SK-N-MC (cell line): ENCODE data around the gene TOM1.

Experiments used
- DNase-seq: peaks from one replicate; pipeline ENCODE4 v3.0.0-alpha.2; 2011; ENCODE audit warnings: low read depth, low spot score
- H3K27ac ChIP-seq: fragments of 200-600 bp; sonication (generic); 2 replicates; pipeline ENCODE4 v1.5.1; 2016; ENCODE audit warnings: mixed run types
- H3K36me3 ChIP-seq: fragments of 200-600 bp; sonication (generic); 2 replicates; pipeline ENCODE4 v1.6.1; 2017; ENCODE audit warnings: antibody characterized with exemption, low read length, mixed read lengths; ENCODE audit not compliant: insufficient read depth
- H3K4me3 ChIP-seq: fragments of 200-600 bp; sonication (generic); 2 replicates; pipeline ENCODE4 v1.5.1; 2016
- H3K9ac ChIP-seq: fragments of 200-600 bp; sonication (generic); 2 replicates; pipeline ENCODE4 v1.8.0; 2017; ENCODE audit warnings: mixed run types, mixed read lengths; ENCODE audit not compliant: insufficient read length
- H3K9me3 ChIP-seq: fragments of 200-600 bp; sonication (generic); 2 replicates; pipeline ENCODE4 v1.6.1; 2017; ENCODE audit warnings: low read depth, mild to moderate bottlenecking, antibody characterized with exemption, low read length, moderate library complexity, mixed read lengths
- EZH2 ChIP-seq: fragments of 200-600 bp; sonication (generic); IDR thresholded peaks from one replicate; pipeline ENCODE4 v1.6.1; 2017; ENCODE audit warnings: antibody characterized with exemption
- FOXP2 ChIP-seq: optimal IDR thresholded peaks from 2 replicates; pipeline ENCODE3; 2011; ENCODE audit warnings: mild to moderate bottlenecking, moderate library complexity; ENCODE audit not compliant: insufficient read depth; ENCODE audit errors: extremely low read length, control extremely low read depth
- POLR2AphosphoS5 ChIP-seq: IDR thresholded peaks from 2 replicates; pipeline ENCODE4 v1.6.1; 2012; ENCODE audit warnings: mild to moderate bottlenecking, low read depth, low read length, borderline replicate concordance

Gene TOM1

GRCh38 chr22:35381424-35382009, 81.8 kb downstream of the TOM1 start:
- no peak overlapping the region for H3K9ac ChIP-seq
- no peak for DNase-seq
- H3K9me3 ChIP-seq = no peaks in the 10 kb centered on the region
- H3K27ac ChIP-seq = no peak overlapping the region
- TF ChIP-seq EZH2 (no peak), FOXP2 (no peak), POLR2AphosphoS5 (no peak)
- H3K36me3 ChIP-seq = no peaks in the 10 kb centered on the region
- H3K4me3 ChIP-seq = peak overlapping the region; percentile 44

- no peak for DNase-seq
Measured at GRCh38 chr22:35383679-35384071, 84.0 kb downstream of the TOM1 start.

GRCh38 chr22:35384527-35384926, 84.8 kb downstream of the TOM1 start:
- no peak overlapping the region for H3K9ac ChIP-seq
- TF ChIP-seq EZH2 (no peak), POLR2AphosphoS5 (no peak)
- no peak overlapping the region for H3K27ac ChIP-seq
- no peaks in the 10 kb centered on the region for H3K36me3 ChIP-seq
- H3K9me3 ChIP-seq = no peaks in the 10 kb centered on the region
- no peak overlapping the region for H3K4me3 ChIP-seq
- no peak for DNase-seq

More at GRCh38 chr22:35383679-35384071, 84.0 kb downstream of the TOM1 start:
- Histone ChIP-seq H3K36me3 (no peaks in the 10 kb centered on the region), H3K4me3 (no peak overlapping the region), H3K9ac (no peak overlapping the region), H3K9me3 (no peaks in the 10 kb centered on the region), H3K27ac (no peak overlapping the region)
- no peak for TF ChIP-seq EZH2
- no peak for TF ChIP-seq POLR2AphosphoS5
- no peak for TF ChIP-seq FOXP2

GRCh38 chr22:35384975-35385588, 85.4 kb downstream of the TOM1 start:
- Histone ChIP-seq H3K36me3 (no peaks in the 10 kb centered on the region), H3K9ac (no peak overlapping the region), H3K27ac (no peak overlapping the region), H3K4me3 (no peak overlapping the region), H3K9me3 (no peaks in the 10 kb centered on the region)
- TF ChIP-seq FOXP2 (no peak), POLR2AphosphoS5 (no peak), EZH2 (no peak)
- no peak for DNase-seq

- no peak for TF ChIP-seq POLR2AphosphoS5
- no peak for TF ChIP-seq EZH2
- TF ChIP-seq FOXP2 = no peak
- Histone ChIP-seq H3K36me3 (no peaks in the 10 kb centered on the region), H3K9ac (no peak overlapping the region), H3K9me3 (no peaks in the 10 kb centered on the region), H3K4me3 (no peak overlapping the region), H3K27ac (no peak overlapping the region)
- no peak for DNase-seq
Measured at GRCh38 chr22:35386670-35387288, 87.1 kb downstream of the TOM1 start.

GRCh38 chr22:35390933-35391332, 91.2 kb downstream of the TOM1 start:
- no peak overlapping the region for H3K9ac ChIP-seq
- no peak overlapping the region for H3K4me3 ChIP-seq
- H3K36me3 ChIP-seq = no peaks in the 10 kb centered on the region
- TF ChIP-seq POLR2AphosphoS5 (no peak), FOXP2 (no peak), EZH2 (no peak)
- DNase-seq = no peak
- no peaks in the 10 kb centered on the region for H3K9me3 ChIP-seq
- H3K27ac ChIP-seq = no peak overlapping the region

- no peak overlapping the region for H3K27ac ChIP-seq
- no peak for DNase-seq
Measured at GRCh38 chr22:35392357-35392756, 92.7 kb downstream of the TOM1 start.

GRCh38 chr22:35393116-35394010, 93.7 kb downstream of the TOM1 start:
- Histone ChIP-seq H3K36me3 (no peaks in the 10 kb centered on the region), H3K27ac (no peak overlapping the region), H3K4me3 (no peak overlapping the region), H3K9ac (no peak overlapping the region), H3K9me3 (no peaks in the 10 kb centered on the region)
- TF ChIP-seq FOXP2 (no peak), POLR2AphosphoS5 (no peak), EZH2 (no peak)
- no peak for DNase-seq

More at GRCh38 chr22:35392357-35392756, 92.7 kb downstream of the TOM1 start:
- TF ChIP-seq POLR2AphosphoS5 (no peak), FOXP2 (no peak), EZH2 (no peak)
- Histone ChIP-seq H3K4me3 (no peak overlapping the region), H3K36me3 (no peaks in the 10 kb centered on the region), H3K9me3 (no peaks in the 10 kb centered on the region), H3K9ac (no peak overlapping the region)
